ENCODE results near the gene TENT5C.

DNA sequence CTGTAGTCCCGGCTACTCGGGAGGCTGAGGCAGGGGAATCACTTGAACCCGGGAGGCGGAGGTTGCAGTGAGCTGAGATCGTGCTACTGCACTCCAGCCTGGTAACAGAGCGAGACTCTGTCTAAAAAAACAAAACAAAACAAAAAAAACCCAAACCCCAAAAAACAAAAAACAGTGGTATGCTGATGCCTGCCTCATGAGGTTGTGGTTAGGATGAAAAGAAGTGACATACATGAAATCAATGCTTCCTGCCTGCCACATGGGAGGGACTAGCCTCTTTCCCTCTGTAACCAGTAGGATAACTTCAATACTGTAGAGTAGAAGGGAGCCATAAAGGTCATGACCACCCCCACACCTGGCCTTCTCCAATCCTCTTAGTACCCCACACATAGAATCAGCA lies 55.2 kb downstream of the TENT5C start:
- TF ChIP-seq, protein P1, sequence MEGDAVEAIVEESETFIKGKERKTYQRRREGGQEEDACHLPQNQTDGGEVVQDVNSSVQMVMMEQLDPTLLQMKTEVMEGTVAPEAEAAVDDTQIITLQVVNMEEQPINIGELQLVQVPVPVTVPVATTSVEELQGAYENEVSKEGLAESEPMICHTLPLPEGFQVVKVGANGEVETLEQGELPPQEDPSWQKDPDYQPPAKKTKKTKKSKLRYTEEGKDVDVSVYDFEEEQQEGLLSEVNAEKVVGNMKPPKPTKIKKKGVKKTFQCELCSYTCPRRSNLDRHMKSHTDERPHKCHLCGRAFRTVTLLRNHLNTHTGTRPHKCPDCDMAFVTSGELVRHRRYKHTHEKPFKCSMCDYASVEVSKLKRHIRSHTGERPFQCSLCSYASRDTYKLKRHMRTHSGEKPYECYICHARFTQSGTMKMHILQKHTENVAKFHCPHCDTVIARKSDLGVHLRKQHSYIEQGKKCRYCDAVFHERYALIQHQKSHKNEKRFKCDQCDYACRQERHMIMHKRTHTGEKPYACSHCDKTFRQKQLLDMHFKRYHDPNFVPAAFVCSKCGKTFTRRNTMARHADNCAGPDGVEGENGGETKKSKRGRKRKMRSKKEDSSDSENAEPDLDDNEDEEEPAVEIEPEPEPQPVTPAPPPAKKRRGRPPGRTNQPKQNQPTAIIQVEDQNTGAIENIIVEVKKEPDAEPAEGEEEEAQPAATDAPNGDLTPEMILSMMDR (IDR thresholded peaks at IDR 0.05) = no peak
- TF ChIP-seq RAD21 (IDR thresholded peaks at IDR 0.05; ENCODE audit: low read length) = no peak
